GM12872 (cell line): Measurements from ENCODE around the gene MAPT.

Experiments
- TF ChIP-seq, protein P1 (sequence below): IDR thresholded peaks from 3 replicates; pipeline ENCODE4 v1.5.1; 2011; ENCODE audit warnings: low read depth, mild to moderate bottlenecking, low read length, moderate library complexity; ENCODE audit not compliant: insufficient read depth

Gene MAPT

DNA sequence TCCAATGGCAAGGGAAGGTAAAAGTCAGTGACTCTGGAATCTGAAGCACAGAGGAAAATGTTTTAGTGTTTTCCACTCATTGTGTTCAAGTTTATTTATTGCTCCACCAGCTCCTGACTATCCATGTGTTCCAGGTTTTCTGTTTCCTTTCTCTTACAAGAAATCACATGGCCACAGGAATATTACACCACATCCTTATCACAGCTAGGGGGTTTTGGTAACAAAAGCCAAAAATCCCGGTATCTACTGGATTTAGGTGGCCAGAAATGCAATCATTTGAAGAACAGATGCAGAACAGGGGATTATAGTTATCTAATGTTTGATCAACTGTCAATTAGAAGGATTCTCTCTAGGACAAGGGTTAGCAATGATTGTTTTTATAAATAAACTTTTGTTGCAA lies 152.6 kb downstream of the MAPT start:
- TF ChIP-seq, protein P1, sequence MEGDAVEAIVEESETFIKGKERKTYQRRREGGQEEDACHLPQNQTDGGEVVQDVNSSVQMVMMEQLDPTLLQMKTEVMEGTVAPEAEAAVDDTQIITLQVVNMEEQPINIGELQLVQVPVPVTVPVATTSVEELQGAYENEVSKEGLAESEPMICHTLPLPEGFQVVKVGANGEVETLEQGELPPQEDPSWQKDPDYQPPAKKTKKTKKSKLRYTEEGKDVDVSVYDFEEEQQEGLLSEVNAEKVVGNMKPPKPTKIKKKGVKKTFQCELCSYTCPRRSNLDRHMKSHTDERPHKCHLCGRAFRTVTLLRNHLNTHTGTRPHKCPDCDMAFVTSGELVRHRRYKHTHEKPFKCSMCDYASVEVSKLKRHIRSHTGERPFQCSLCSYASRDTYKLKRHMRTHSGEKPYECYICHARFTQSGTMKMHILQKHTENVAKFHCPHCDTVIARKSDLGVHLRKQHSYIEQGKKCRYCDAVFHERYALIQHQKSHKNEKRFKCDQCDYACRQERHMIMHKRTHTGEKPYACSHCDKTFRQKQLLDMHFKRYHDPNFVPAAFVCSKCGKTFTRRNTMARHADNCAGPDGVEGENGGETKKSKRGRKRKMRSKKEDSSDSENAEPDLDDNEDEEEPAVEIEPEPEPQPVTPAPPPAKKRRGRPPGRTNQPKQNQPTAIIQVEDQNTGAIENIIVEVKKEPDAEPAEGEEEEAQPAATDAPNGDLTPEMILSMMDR: no peak

- TF ChIP-seq, protein P1: no peak
Observed at GRCh38 chr17:46047398-46047797, 153.0 kb downstream of the MAPT start.

- TF ChIP-seq, protein P1: no peak
Observed at GRCh38 chr17:46047856-46048255, 153.5 kb downstream of the MAPT start.

- TF ChIP-seq, protein P1: no peak
Observed at GRCh38 chr17:46049656-46050055, 155.3 kb downstream of the MAPT start.

DNA sequence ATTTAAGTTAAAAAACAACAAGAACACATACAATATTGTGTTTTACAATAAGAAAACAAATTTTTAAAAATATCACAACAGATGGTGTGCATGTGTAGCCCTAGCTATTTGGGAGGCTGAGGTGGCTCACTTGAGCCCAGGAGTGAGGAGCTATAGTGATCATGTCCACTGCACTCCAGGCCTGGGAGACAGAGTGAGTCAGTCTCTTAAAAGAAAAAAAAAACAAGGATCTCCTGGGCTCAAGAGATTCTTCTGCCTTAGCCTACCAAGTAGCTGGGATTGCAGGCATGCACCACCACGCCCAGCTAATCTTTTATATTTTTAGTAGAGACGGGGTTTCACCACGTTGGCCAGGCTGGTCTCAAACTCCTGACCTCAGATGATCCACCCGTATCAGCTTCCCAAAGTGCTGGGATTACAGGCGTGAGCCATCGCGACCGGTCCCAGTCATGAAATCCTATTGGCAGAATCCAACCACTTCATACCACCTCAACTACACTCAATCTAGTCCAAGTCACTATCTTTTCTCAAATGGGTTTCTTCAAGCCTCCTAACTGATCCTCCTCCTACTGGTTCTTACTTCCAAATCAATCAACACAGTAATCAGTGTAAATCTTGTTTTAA lies 159.7 kb downstream of the MAPT start:
- TF ChIP-seq, protein P1: no peak

DNA sequence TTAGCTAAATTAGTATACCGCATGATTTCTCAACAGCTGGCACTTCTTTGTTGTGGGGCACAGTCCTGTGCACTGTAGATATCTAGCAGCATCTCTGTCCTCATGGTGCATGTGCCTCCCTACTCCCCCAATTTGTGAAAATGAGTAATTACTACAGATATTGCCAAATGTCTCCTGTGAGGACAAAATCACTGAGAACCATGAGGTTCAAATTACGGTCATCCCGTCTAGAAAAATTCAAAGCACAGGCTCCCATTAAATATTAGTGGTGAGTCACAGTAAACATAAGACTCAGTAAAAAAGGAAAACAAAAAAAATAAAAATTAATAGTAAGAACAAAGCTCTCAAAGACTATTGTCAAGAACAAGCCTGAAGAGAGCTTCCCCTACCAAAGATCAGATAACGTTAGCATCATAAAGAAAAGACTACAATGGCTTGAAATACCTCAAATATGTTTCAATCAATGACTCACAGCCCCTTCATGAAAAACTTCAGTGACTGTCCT lies 162.5 kb downstream of the MAPT start:
- TF ChIP-seq, protein P1: no peak

DNA sequence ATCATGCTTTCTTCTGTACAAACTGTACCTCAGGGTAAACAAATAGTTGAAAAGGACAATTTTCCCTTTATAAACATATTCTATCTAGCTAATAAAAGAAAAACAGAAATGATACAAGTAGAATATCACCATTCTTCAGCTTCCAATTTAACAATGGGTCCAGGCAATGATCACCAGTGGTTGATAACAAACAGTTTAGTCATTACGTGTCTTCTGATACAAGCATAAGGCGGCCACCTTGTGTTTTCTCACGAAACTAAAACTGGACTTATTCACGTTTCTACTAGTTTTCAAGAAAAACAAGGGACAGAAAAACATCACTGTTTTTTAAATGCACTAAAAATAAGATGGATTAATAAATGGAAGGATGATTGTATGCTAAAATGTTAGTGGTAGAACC lies 163.0 kb downstream of the MAPT start:
- TF ChIP-seq, protein P1: no peak
